NOMO-1 treated with DMSO at 0.1 percent for 48 hours (cell line): ENCODE measurements around the gene CDKN1C.

Source experiments
- DNase-seq: peaks from one replicate; lab custom pipeline; 2025; ENCODE audit not compliant: unreplicated experiment; lab: John Stamatoyannopoulos, UW

Gene CDKN1C

GRCh38 chr11:2890466-2891294, 5.1 kb upstream of the CDKN1C start:
- no peak for DNase-seq

GRCh38 chr11:2889362-2890273, 4.0 kb upstream of the CDKN1C start:
- DNase-seq = no peak

GRCh38 chr11:2888266-2888968, 2.8 kb upstream of the CDKN1C start:
- peak; percentile 64 for DNase-seq

- no peak for DNase-seq
These were observed 2.1 kb upstream of the CDKN1C start for GRCh38 chr11:2887515-2888195.

- DNase-seq = no peak
These were observed 1.4 kb upstream of the CDKN1C start for GRCh38 chr11:2886936-2887335.

- DNase-seq = no peak
These were observed 768 bp upstream of the CDKN1C start for GRCh38 chr11:2886191-2886894.

- DNase-seq = peak; percentile 56
These were observed 428 bp downstream of the CDKN1C start for GRCh38 chr11:2885017-2885677.

GRCh38 chr11:2883979-2884815, 1.4 kb downstream of the CDKN1C start:
- no peak for DNase-seq

GRCh38 chr11:2883640-2883978, 2.0 kb downstream of the CDKN1C start:
- DNase-seq = no peak

GRCh38 chr11:2882396-2883110, 3.0 kb downstream of the CDKN1C start:
- DNase-seq = no peak

- DNase-seq = no peak
These were observed 3.6 kb downstream of the CDKN1C start for GRCh38 chr11:2881981-2882375.

GRCh38 chr11:2881076-2881980, 4.2 kb downstream of the CDKN1C start:
- no peak for DNase-seq

- no peak for DNase-seq
These were observed 4.9 kb downstream of the CDKN1C start for GRCh38 chr11:2880646-2881045.

GRCh38 chr11:2878782-2879181, 6.8 kb downstream of the CDKN1C start:
- DNase-seq = no peak

GRCh38 chr11:2877474-2877873, 8.1 kb downstream of the CDKN1C start:
- DNase-seq = no peak

- DNase-seq = no peak
These were observed 10.6 kb downstream of the CDKN1C start for GRCh38 chr11:2874963-2875362.

GRCh38 chr11:2870969-2871680, 14.4 kb downstream of the CDKN1C start:
- DNase-seq = no peak
